Neural progenitor cell (in vitro differentiated cells): Measurements from ENCODE around the gene LCORL.

Experiments
- EZH2 ChIP-seq: fragments of 200-600 bp; sonication (generic); IDR thresholded peaks from 2 replicates; pipeline ENCODE4 v1.6.1; 2017; ENCODE audit warnings: antibody characterized with exemption, mild to moderate bottlenecking, moderate library complexity
- TF ChIP-seq, protein P1 (sequence below): fragments of 200-600 bp; sonication (generic); IDR thresholded peaks from 2 replicates; pipeline ENCODE4 v1.5.1; 2017; ENCODE audit warnings: antibody characterized with exemption, mild to moderate bottlenecking

DNA sequence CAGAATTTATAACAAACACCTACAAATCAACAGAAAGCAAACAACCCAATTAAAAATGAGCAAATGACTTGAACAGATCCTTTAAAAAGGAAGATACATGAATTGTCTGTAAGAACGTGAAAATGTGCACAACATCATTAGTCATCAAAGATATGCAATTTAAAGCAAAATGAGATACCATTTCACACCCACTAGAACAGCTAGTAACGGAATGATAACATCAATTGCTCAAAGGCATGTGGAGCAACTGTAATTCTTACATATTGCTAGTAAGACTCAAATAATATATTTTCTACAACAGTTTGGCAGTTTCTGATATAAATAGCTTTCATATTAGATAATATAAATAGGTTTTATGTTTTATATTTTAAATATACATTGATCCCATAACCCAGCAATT is 82.5 kb downstream of the LCORL start:
- TF ChIP-seq, protein P1, sequence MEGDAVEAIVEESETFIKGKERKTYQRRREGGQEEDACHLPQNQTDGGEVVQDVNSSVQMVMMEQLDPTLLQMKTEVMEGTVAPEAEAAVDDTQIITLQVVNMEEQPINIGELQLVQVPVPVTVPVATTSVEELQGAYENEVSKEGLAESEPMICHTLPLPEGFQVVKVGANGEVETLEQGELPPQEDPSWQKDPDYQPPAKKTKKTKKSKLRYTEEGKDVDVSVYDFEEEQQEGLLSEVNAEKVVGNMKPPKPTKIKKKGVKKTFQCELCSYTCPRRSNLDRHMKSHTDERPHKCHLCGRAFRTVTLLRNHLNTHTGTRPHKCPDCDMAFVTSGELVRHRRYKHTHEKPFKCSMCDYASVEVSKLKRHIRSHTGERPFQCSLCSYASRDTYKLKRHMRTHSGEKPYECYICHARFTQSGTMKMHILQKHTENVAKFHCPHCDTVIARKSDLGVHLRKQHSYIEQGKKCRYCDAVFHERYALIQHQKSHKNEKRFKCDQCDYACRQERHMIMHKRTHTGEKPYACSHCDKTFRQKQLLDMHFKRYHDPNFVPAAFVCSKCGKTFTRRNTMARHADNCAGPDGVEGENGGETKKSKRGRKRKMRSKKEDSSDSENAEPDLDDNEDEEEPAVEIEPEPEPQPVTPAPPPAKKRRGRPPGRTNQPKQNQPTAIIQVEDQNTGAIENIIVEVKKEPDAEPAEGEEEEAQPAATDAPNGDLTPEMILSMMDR = no peak
- TF ChIP-seq EZH2 = no peak
